Neural cell (in vitro differentiated cells): Measurements from ENCODE around the gene CBFA2T3. TPM values are rescaled to one million over a fixed set of nuclear protein-coding genes. Genes with fewer than 3 reads are reported as not detected.

Experiments used
- H2AFZ ChIP-seq: fragments of 200-600, 300-800 bp; sonication (generic), shearing (Covaris generic); 2 replicates; pipeline ENCODE4 v1.6.0; 2014; ENCODE audit warnings: low read depth, mild to moderate bottlenecking, antibody characterized with exemption, low read length, moderate library complexity
- H3F3A ChIP-seq: fragments of 200-600 bp; shearing (Covaris generic); 2 replicates; pipeline ENCODE4 v1.6.1; 2016; ENCODE audit warnings: mild to moderate bottlenecking, moderate library complexity, mixed read lengths, antibody characterized with exemption, low read length; ENCODE audit not compliant: insufficient read depth, poor library complexity, severe bottlenecking
- H3K27ac ChIP-seq: fragments of 200-600, 300-800 bp; sonication (generic), shearing (Covaris generic); 2 replicates; pipeline ENCODE4 v1.5.1; 2014; ENCODE audit warnings: mild to moderate bottlenecking, low read length, moderate library complexity
- H3K27me3 ChIP-seq: fragments of 300-800, 200-600 bp; sonication (generic), shearing (Covaris generic); 2 replicates; pipeline ENCODE4 v1.6.0; 2014; ENCODE audit warnings: mild to moderate bottlenecking, low read depth, low read length, moderate library complexity; ENCODE audit not compliant: insufficient read depth
- H3K36me3 ChIP-seq: fragments of 300-800, 200-600 bp; sonication (generic), shearing (Covaris generic); 2 replicates; pipeline ENCODE4 v1.5.1; 2014; ENCODE audit warnings: mild to moderate bottlenecking, antibody characterized with exemption, low read length, moderate library complexity; ENCODE audit not compliant: insufficient read depth
- H3K4me2 ChIP-seq: fragments of 300-800, 200-600 bp; sonication (generic), shearing (Covaris generic); 2 replicates; pipeline ENCODE4 v1.6.0; 2014; ENCODE audit warnings: mild to moderate bottlenecking, low read length
- H3K4me3 ChIP-seq: fragments of 300-800, 200-600 bp; sonication (generic), shearing (Covaris generic); 2 replicates; pipeline ENCODE4 v1.5.1; 2014; ENCODE audit warnings: mild to moderate bottlenecking, low read length, moderate library complexity
- H3K79me2 ChIP-seq: fragments of 200-600 bp; shearing (Covaris generic); replicated peaks from 2 replicates; pipeline ENCODE4 v1.6.0; 2014; ENCODE audit warnings: mild to moderate bottlenecking, low read length, moderate library complexity; ENCODE audit not compliant: insufficient read depth
- H3K9ac ChIP-seq: fragments of 300-800, 200-600 bp; sonication (generic), shearing (Covaris generic); 2 replicates; pipeline ENCODE4 v1.6.1; 2016; ENCODE audit warnings: mild to moderate bottlenecking, low read length, mixed read lengths
- H3K9me2 ChIP-seq: fragments of 200-600 bp; shearing (Covaris generic); 2 replicates; pipeline ENCODE4 v1.6.1; 2016; ENCODE audit warnings: mild to moderate bottlenecking, low read length, mixed read lengths; ENCODE audit not compliant: insufficient read depth
- H3K9me3 ChIP-seq: fragments of 200-600, 300-800 bp; sonication (generic), shearing (Covaris generic); 2 replicates; pipeline ENCODE4 v1.6.1; 2016; ENCODE audit warnings: mild to moderate bottlenecking, mixed run types, low read length, moderate library complexity, mixed read lengths
- H4K20me1 ChIP-seq: fragments of 200-600 bp; shearing (Covaris generic); 2 replicates; pipeline ENCODE4 v1.6.1; 2016; ENCODE audit warnings: mild to moderate bottlenecking, mixed run types; ENCODE audit not compliant: insufficient read depth
- CTCF ChIP-seq: fragments of 450-650 bp; IDR thresholded peaks from 2 replicates; pipeline ENCODE4 v1.5.1; 2014; ENCODE audit warnings: antibody characterized with exemption, mild to moderate bottlenecking, moderate library complexity; ENCODE audit not compliant: poor library complexity, severe bottlenecking
- EP300 ChIP-seq: fragments of 450-650 bp; conservative IDR thresholded peaks from 2 replicates; pipeline ENCODE4 v1.6.1; 2014; ENCODE audit warnings: antibody characterized with exemption, mild to moderate bottlenecking, moderate library complexity; ENCODE audit not compliant: poor library complexity, severe bottlenecking
- EZH2 ChIP-seq: fragments of 200-600, 300-800 bp; shearing (Covaris generic), sonication (generic); IDR thresholded peaks from 2 replicates; pipeline ENCODE4 v1.6.1; 2014; ENCODE audit warnings: antibody characterized with exemption, low read length, borderline replicate concordance, mild to moderate bottlenecking; ENCODE audit not compliant: insufficient read depth, poor library complexity, severe bottlenecking
- MXI1 ChIP-seq: fragments of 450-650 bp; conservative IDR thresholded peaks from 2 replicates; pipeline ENCODE4 v1.6.1; 2014; ENCODE audit warnings: antibody characterized with exemption, mild to moderate bottlenecking; ENCODE audit not compliant: poor library complexity, severe bottlenecking
- POLR2AphosphoS5 ChIP-seq: IDR thresholded peaks from 2 replicates; pipeline ENCODE4 v1.6.1; 2012
- RAD21 ChIP-seq: fragments of 450-650 bp; conservative IDR thresholded peaks from 2 replicates; pipeline ENCODE4 v1.6.1; 2014; ENCODE audit warnings: antibody characterized with exemption, mild to moderate bottlenecking, moderate library complexity
- SMC3 ChIP-seq: fragments of 450-650 bp; conservative IDR thresholded peaks from 2 replicates; pipeline ENCODE4 v1.6.1; 2014; ENCODE audit warnings: antibody characterized with exemption, mild to moderate bottlenecking, moderate library complexity; ENCODE audit not compliant: poor library complexity
- TAF1 ChIP-seq: IDR thresholded peaks from 2 replicates; pipeline ENCODE4 v1.6.1; 2012; ENCODE audit warnings: low read depth
- polyA plus RNA-seq: library from polyadenylated mRNA; depleted of rRNA; stranded (reverse); fragments of >200 nt; gene quantifications from 2 replicates; pipeline ENCODE4 v1.2.3, GENCODE V29; 2014
- TF ChIP-seq, protein P1 (sequence below): IDR thresholded peaks from 2 replicates; pipeline ENCODE4 v1.6.1; 2012; ENCODE audit warnings: borderline replicate concordance

Gene CBFA2T3
- polyA plus RNA-seq, 1 donor from 2014 or later: 2.1 TPM

GRCh38 chr16:88989852-88990547 lies 13.0 kb upstream of the CBFA2T3 start:
- H3K9me3 ChIP-seq: no peaks in the 10 kb centered on the region
- H3K27ac ChIP-seq: no peak overlapping the region
- H3K4me3 ChIP-seq: no peak overlapping the region
- H3K4me2 ChIP-seq: no peak overlapping the region
- no peak overlapping the region for H2AFZ ChIP-seq
- no peak overlapping the region for H3K9ac ChIP-seq
- H3K9me2 ChIP-seq: no peaks in the 10 kb centered on the region
- no peaks in the 10 kb centered on the region for H3K36me3 ChIP-seq
- H3K79me2 ChIP-seq: no peaks in the 10 kb centered on the region
- no peaks in the 10 kb centered on the region for H3F3A ChIP-seq
- no peaks in the 10 kb centered on the region for H4K20me1 ChIP-seq
- TF ChIP-seq EZH2 (no peak), TAF1 (no peak), CTCF (no peak), EP300 (no peak), POLR2AphosphoS5 (no peak), RAD21 (no peak), MXI1 (no peak)
- H3K27me3 ChIP-seq: no peaks in the 10 kb centered on the region

DNA sequence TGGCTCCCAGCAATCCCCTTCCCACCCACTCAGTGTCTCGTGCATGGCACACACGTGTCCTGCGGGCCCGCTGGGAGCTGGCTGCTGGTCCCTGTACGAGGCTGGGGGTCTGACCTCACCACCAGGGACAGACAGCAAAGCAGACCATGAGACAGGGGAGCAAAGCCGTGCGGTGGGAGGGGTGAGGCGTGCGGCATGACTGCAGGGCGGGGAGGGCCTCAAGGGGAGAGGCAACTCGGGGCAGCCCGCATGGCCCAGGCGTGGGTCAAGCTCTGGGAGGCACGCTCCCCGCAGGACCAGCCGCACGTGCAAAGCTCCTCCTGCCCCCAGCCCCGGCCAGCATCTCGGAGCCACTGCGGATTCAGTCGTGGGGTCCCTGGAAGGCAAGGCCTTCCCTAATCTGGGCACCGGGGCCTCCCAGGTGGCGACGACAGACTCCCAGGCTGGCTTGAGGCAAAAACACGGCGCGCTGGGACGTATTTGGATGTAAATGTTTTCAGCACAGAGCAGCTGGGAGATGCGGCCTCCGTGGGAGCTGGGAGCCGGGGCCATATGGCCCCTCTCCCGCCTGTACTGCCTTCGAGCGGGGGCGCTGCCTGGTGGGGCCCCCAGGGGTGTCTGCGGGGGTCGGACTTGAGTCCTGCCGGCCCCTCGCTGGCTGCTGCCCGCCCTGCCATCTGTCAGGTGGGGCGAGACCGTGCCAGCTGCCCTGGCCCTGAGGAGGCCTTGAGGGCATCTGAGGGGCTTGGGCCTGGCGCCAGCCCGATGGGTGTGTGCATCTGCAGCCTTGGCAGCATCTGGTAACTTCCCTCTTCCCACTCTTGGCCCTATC lies 12.2 kb upstream of the CBFA2T3 start:
- Histone ChIP-seq H3K9ac (no peak overlapping the region), H3K79me2 (no peaks in the 10 kb centered on the region), H3K27me3 (no peaks in the 10 kb centered on the region), H4K20me1 (no peaks in the 10 kb centered on the region), H3K4me2 (no peak overlapping the region), H3K27ac (no peak overlapping the region), H3K9me2 (no peaks in the 10 kb centered on the region), H3K9me3 (no peaks in the 10 kb centered on the region), H3K36me3 (no peaks in the 10 kb centered on the region), H3F3A (no peaks in the 10 kb centered on the region), H2AFZ (no peak overlapping the region), H3K4me3 (no peak overlapping the region)
- TF ChIP-seq, protein P1, sequence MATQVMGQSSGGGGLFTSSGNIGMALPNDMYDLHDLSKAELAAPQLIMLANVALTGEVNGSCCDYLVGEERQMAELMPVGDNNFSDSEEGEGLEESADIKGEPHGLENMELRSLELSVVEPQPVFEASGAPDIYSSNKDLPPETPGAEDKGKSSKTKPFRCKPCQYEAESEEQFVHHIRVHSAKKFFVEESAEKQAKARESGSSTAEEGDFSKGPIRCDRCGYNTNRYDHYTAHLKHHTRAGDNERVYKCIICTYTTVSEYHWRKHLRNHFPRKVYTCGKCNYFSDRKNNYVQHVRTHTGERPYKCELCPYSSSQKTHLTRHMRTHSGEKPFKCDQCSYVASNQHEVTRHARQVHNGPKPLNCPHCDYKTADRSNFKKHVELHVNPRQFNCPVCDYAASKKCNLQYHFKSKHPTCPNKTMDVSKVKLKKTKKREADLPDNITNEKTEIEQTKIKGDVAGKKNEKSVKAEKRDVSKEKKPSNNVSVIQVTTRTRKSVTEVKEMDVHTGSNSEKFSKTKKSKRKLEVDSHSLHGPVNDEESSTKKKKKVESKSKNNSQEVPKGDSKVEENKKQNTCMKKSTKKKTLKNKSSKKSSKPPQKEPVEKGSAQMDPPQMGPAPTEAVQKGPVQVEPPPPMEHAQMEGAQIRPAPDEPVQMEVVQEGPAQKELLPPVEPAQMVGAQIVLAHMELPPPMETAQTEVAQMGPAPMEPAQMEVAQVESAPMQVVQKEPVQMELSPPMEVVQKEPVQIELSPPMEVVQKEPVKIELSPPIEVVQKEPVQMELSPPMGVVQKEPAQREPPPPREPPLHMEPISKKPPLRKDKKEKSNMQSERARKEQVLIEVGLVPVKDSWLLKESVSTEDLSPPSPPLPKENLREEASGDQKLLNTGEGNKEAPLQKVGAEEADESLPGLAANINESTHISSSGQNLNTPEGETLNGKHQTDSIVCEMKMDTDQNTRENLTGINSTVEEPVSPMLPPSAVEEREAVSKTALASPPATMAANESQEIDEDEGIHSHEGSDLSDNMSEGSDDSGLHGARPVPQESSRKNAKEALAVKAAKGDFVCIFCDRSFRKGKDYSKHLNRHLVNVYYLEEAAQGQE: no peak
- TF ChIP-seq RAD21 (no peak), EP300 (no peak), TAF1 (no peak), EZH2 (no peak), SMC3 (no peak), POLR2AphosphoS5 (no peak), MXI1 (no peak), CTCF (no peak)
